C4-2B (cell line): ENCODE results near the gene GAS2.

ENCODE experiments used
- CTCF ChIP-seq: fragments of 450-650 bp; conservative IDR thresholded peaks from 2 replicates; pipeline ENCODE4 v1.5.1; 2017; ENCODE audit warnings: mild to moderate bottlenecking
- ZFX ChIP-seq: fragments of 450-650 bp; IDR thresholded peaks from 2 replicates; pipeline ENCODE4 v1.6.1; 2017

GRCh38 chr11:22690257-22690656 is 23.8 kb downstream of the GAS2 start:
- TF ChIP-seq CTCF (no peak), ZFX (no peak)
